Mesendoderm (in vitro differentiated cells): Measurements from ENCODE around the gene HBD.

ENCODE experiments used
- DNase-seq: peaks from one replicate; pipeline ENCODE4 v3.0.0; 2013
- H2AK5ac ChIP-seq: 2 replicates; pipeline ENCODE4 v1.6.1; 2013; ENCODE audit warnings: low read length, inconsistent platforms
- H2BK120ac ChIP-seq: 2 replicates; pipeline ENCODE4 v1.6.1; 2013; ENCODE audit warnings: low read depth, mild to moderate bottlenecking, low read length, moderate library complexity, mixed read lengths
- H2BK15ac ChIP-seq: replicated peaks from 2 replicates; pipeline ENCODE4 v1.6.1; 2013; ENCODE audit warnings: low read depth, mild to moderate bottlenecking, moderate library complexity
- H2BK5ac ChIP-seq: 2 replicates; pipeline ENCODE4 v1.6.1; 2013; ENCODE audit warnings: low read length, inconsistent platforms
- H3K18ac ChIP-seq: 2 replicates; pipeline ENCODE4 v1.6.1; 2013; ENCODE audit warnings: mild to moderate bottlenecking, low read length, mixed read lengths
- H3K23ac ChIP-seq: one replicate; pipeline ENCODE4 v1.6.1; 2013; ENCODE audit warnings: low read length
- H3K27ac ChIP-seq: 2 replicates; pipeline ENCODE4 v1.5.1; 2013; ENCODE audit warnings: low read depth, mild to moderate bottlenecking, inconsistent platforms, low read length, moderate library complexity
- H3K27me3 ChIP-seq: 2 replicates; pipeline ENCODE4 v1.6.1; 2013; ENCODE audit warnings: low read length, control low read depth, mild to moderate bottlenecking, inconsistent platforms; ENCODE audit not compliant: insufficient read depth, poor library complexity
- H3K36me3 ChIP-seq: 2 replicates; pipeline ENCODE4 v1.6.1; 2013; ENCODE audit warnings: low read length, inconsistent platforms; ENCODE audit not compliant: control insufficient read depth, insufficient read depth
- H3K4ac ChIP-seq: one replicate; pipeline ENCODE4 v1.6.1; 2013; ENCODE audit warnings: low read depth, mild to moderate bottlenecking, low read length, moderate library complexity
- H3K4me1 ChIP-seq: 2 replicates; pipeline ENCODE4 v1.6.1; 2013; ENCODE audit warnings: low read depth, low read length, inconsistent platforms; ENCODE audit not compliant: control insufficient read depth
- H3K4me2 ChIP-seq: 2 replicates; pipeline ENCODE4 v1.6.1; 2013; ENCODE audit warnings: low read length
- H3K4me3 ChIP-seq: 2 replicates; pipeline ENCODE4 v1.5.1; 2013; ENCODE audit warnings: mild to moderate bottlenecking, low read length
- H3K56ac ChIP-seq: one replicate; pipeline ENCODE4 v1.6.1; 2013; ENCODE audit warnings: low read length
- H3K79me1 ChIP-seq: 2 replicates; pipeline ENCODE4 v1.6.1; 2013; ENCODE audit warnings: low read length, inconsistent platforms
- H3K79me2 ChIP-seq: 2 replicates; pipeline ENCODE4 v1.6.1; 2013; ENCODE audit warnings: mild to moderate bottlenecking, low read length; ENCODE audit not compliant: control insufficient read depth, insufficient read depth
- H3K9ac ChIP-seq: 2 replicates; pipeline ENCODE4 v1.6.1; 2013; ENCODE audit warnings: low read length, inconsistent platforms
- H4K5ac ChIP-seq: one replicate; pipeline ENCODE4 v1.6.1; 2013; ENCODE audit warnings: low read length
- H4K8ac ChIP-seq: one replicate; pipeline ENCODE4 v1.6.1; 2013; ENCODE audit warnings: low read depth, mild to moderate bottlenecking, control low read depth, low read length, moderate library complexity
- WGBS: extraction: QIAGEN DNeasy Blood & Tissue Kit; methylation state at CpG from one replicate; pipeline ENCODE4 v1.1.7; 2013; ENCODE audit warnings: low lambda C conversion rate, missing lambda C conversion rate; ENCODE audit not compliant: insufficient coverage; ENCODE audit errors: extremely low coverage; 5-methylcytosine and 5-hydroxymethylcytosine counted together

The HBD gene

DNA sequence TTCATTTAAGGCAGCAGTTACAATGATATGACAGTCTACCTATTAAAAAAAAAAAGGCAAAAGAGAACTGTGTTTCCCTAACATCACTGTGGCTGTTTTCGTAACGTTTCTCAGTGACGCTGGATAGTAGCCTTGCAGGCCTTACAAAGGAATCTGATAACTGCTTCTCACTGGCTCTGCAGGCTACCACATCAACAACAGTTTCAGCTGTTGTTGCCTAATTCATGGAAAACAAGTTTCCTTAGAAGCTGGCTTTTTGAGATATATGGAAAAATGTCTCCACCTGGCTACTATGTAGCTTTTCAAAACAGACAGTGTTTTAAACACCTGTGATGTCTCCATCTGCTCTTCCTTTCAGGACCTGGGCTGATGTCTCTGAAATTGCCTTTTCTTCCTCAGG, 37.6 kb downstream of the HBD start:
- Histone ChIP-seq H4K5ac (no peak overlapping the region), H2BK120ac (no peak overlapping the region), H3K56ac (no peak overlapping the region), H3K79me2 (no peaks in the 10 kb centered on the region), H3K27ac (no peak overlapping the region), H3K9ac (no peak overlapping the region), H2AK5ac (no peak overlapping the region), H3K18ac (no peak overlapping the region), H3K4me2 (no peak overlapping the region), H3K23ac (no peak overlapping the region), H2BK5ac (no peak overlapping the region), H3K27me3 (no peaks in the 10 kb centered on the region), H3K4me3 (no peak overlapping the region), H3K36me3 (no peaks in the 10 kb centered on the region), H4K8ac (no peak overlapping the region), H3K79me1 (no peaks in the 10 kb centered on the region), H3K4me1 (no peaks in the 10 kb centered on the region), H2BK15ac (no peak overlapping the region), H3K4ac (no peak overlapping the region)
- no peak for DNase-seq
- WGBS, result no CpG with 5 or more reads among the region's 3 CpGs

DNA sequence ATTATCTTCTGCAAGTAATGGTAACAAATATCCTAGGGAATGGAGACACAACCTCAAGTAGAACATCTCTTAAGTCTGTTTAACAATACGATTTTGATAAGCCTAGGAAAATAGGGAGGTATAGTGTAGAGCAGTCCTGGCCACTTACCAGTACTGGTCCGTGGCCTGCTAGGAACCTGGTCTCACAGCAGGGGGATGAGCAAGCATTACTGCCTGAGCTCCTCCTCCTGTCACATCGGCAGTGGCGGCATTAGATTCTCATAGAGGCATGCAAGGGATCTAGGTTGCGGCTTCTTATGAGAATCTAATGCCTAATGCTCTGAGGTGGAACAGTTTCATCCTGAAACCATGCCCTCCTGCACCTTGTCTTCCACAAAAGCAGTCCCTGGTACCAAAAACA, 38.2 kb downstream of the HBD start:
- Histone ChIP-seq H3K36me3 (no peaks in the 10 kb centered on the region), H3K4me1 (no peaks in the 10 kb centered on the region), H3K4me3 (no peak overlapping the region), H3K27me3 (no peaks in the 10 kb centered on the region), H2BK120ac (no peak overlapping the region), H3K4ac (no peak overlapping the region), H3K79me2 (no peaks in the 10 kb centered on the region), H2BK15ac (no peak overlapping the region), H2AK5ac (no peak overlapping the region), H3K9ac (no peak overlapping the region), H3K79me1 (no peaks in the 10 kb centered on the region), H3K23ac (no peak overlapping the region), H4K5ac (no peak overlapping the region), H3K56ac (no peak overlapping the region), H4K8ac (no peak overlapping the region), H2BK5ac (no peak overlapping the region), H3K27ac (no peak overlapping the region), H3K4me2 (no peak overlapping the region), H3K18ac (no peak overlapping the region)
- WGBS, result no CpG with 5 or more reads among the region's 5 CpGs
- DNase-seq, result peak; percentile 42

DNA sequence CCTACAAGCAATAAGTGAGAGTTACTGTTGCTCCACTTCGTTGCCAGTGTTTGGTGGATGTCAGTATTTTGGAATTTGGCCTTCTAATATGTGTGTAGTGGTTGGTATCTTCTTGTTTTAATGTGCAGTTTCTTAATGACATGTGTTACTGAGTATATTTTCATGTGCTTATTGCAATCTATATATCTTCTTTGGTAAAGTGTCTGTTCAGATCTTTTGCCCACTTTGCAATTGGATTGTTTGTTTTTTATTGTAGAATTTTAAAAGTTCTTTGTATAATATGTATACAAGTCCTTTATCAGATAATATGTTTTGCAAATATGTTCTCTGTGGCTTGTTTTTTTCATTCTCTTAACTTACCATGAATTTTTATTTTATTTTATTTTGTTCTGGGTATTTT, 41.5 kb downstream of the HBD start:
- no peak overlapping the region for H3K4ac ChIP-seq
- no peak overlapping the region for H2BK120ac ChIP-seq
- no peak overlapping the region for H3K56ac ChIP-seq
- WGBS, result no CpG with 5 or more reads among the region's 1 CpG
- no peak overlapping the region for H3K9ac ChIP-seq
- no peaks in the 10 kb centered on the region for H3K79me2 ChIP-seq
- H3K79me1 ChIP-seq, result no peaks in the 10 kb centered on the region
- H3K4me1 ChIP-seq, result no peaks in the 10 kb centered on the region
- DNase-seq, result no peak
- no peak overlapping the region for H4K5ac ChIP-seq
- no peaks in the 10 kb centered on the region for H3K36me3 ChIP-seq
- H4K8ac ChIP-seq, result no peak overlapping the region
- H3K18ac ChIP-seq, result no peak overlapping the region
- H3K27me3 ChIP-seq, result no peaks in the 10 kb centered on the region
- no peak overlapping the region for H3K27ac ChIP-seq
- H2BK5ac ChIP-seq, result no peak overlapping the region
- no peak overlapping the region for H2BK15ac ChIP-seq
- no peak overlapping the region for H3K4me2 ChIP-seq
- no peak overlapping the region for H2AK5ac ChIP-seq
- H3K4me3 ChIP-seq, result no peak overlapping the region
- no peak overlapping the region for H3K23ac ChIP-seq

DNA sequence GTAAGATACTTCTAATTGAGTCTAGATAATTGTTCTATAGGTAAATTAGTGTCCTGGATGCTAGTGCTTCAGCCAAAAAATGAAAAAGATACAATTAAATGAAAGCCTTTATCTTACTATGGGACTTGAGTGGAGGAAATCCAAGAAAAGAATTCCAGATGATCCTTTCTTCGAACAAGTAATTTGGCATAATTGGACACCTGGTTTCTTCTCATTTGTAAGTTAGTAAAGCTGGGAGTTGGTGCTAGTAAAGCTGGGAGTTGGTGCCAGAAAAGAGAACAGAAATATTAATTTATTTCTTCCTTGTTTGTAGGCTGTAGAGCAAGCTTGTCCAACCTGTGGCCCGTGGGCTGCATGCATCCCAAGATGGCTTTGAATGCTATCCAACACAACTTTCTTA, 46.1 kb downstream of the HBD start:
- H2BK5ac ChIP-seq, result no peak overlapping the region
- no peaks in the 10 kb centered on the region for H3K27me3 ChIP-seq
- no CpG with 5 or more reads among the region's 2 CpGs for WGBS
- H2BK15ac ChIP-seq, result no peak overlapping the region
- no peaks in the 10 kb centered on the region for H3K36me3 ChIP-seq
- no peak overlapping the region for H4K8ac ChIP-seq
- H4K5ac ChIP-seq, result no peak overlapping the region
- no peak overlapping the region for H3K4me2 ChIP-seq
- no peaks in the 10 kb centered on the region for H3K4me1 ChIP-seq
- H3K56ac ChIP-seq, result no peak overlapping the region
- no peak overlapping the region for H3K23ac ChIP-seq
- H3K4me3 ChIP-seq, result no peak overlapping the region
- H2AK5ac ChIP-seq, result no peak overlapping the region
- H3K27ac ChIP-seq, result no peak overlapping the region
- no peaks in the 10 kb centered on the region for H3K79me1 ChIP-seq
- no peak overlapping the region for H3K9ac ChIP-seq
- no peak overlapping the region for H2BK120ac ChIP-seq
- H3K4ac ChIP-seq, result no peak overlapping the region
- no peaks in the 10 kb centered on the region for H3K79me2 ChIP-seq
- no peak for DNase-seq
- no peak overlapping the region for H3K18ac ChIP-seq
